ENCODE results near the gene PDE6A. TPM values are rescaled to one million over a fixed set of nuclear protein-coding genes. Genes with fewer than 3 reads are reported as not detected.

PDE6A gene
- total and polyA plus RNA-seq, 2 of the 8 experiments (the other 6 are each of a cell fraction or from before 2014, with no cell fraction given), result not detected

DNA sequence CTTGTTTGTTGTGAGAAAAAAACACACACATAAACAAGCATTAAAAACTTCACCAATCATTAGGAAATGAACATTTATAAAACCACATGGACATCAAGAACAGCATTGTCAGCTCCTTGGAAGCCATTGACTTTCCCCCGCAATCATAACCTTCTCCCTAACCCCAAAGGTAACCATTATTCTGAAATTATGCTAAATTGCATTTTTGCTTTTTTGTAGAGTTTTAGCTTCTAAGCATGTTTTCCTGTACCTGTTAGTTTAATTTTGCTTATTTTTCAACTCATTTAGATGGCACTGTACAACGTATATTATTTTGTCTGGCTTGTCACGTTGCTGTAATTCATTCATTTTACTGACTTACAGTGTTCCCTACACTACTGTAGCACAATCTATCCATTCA, 36.8 kb downstream of the PDE6A start:
- no peaks in the 10 kb centered on the region for H3K27me3 ChIP-seq (replicated peaks in 1 of 4; ENCODE audit: control insufficient read depth in 3 of 4, extremely low read depth in 1 of 4, insufficient read depth in 3 of 4, low read length in 3 of 4)
- H3K23me2 ChIP-seq (ENCODE audit: low read depth, low read length), result no peaks in the 10 kb centered on the region; the same call in 1 of the 2 replicates
- H2BK5ac ChIP-seq (ENCODE audit: low read depth, low read length), result no peak overlapping the region
- no peaks in the 10 kb centered on the region for H3K79me1 ChIP-seq (ENCODE audit: low read depth, low read length)
- H3K4me2 ChIP-seq (ENCODE audit: insufficient read depth in 1 of 2, low read depth in 2 of 2, low read length in 2 of 2), result no peak overlapping the region
- ChIA-PET POLR2A (ENCODE audit: partially characterized antibody) (interaction anchor here (0.8 kb wide), 1 partner anchor 9 kb away, joined by 3 read pairs; no protein-coding TSS in a partner anchor), CTCF (ENCODE audit: partially characterized antibody) (interaction anchor here (0.7 to 1.5 kb wide), 3 partner anchors 8 to 83 kb away, joined by 3 to 4 read pairs (median 3); no protein-coding TSS in a partner anchor)
- H3K18ac ChIP-seq (ENCODE audit: extremely low read depth, low read length), result no peak overlapping the region
- H3K23ac ChIP-seq (ENCODE audit: insufficient read length), result no peak overlapping the region
- H2AFZ ChIP-seq (ENCODE audit: low read length), result no peak overlapping the region
- no peaks in the 10 kb centered on the region for H3K36me3 ChIP-seq (ENCODE audit: control insufficient read depth in 2 of 4, insufficient read depth in 4 of 4, low read length in 3 of 4)
- H4K20me1 ChIP-seq (replicated peaks in 1 of 2; ENCODE audit: control insufficient read depth in 1 of 2, insufficient read depth in 2 of 2, low read length in 2 of 2), result no peaks in the 10 kb centered on the region
- H3K56ac ChIP-seq (replicated peaks; ENCODE audit: insufficient read length, low read depth, low read length), result no peak overlapping the region
- H3K4me3 ChIP-seq (ENCODE audit: extremely low read depth in 1 of 4, insufficient read depth in 2 of 4, low read depth in 3 of 4, low read length in 4 of 4), result no peak overlapping the region
- no peak overlapping the region for H3K27ac ChIP-seq (ENCODE audit: low read depth, low read length)
- H2AK5ac ChIP-seq (ENCODE audit: low read depth, low read length), result no peak overlapping the region
- no peak overlapping the region for H4K8ac ChIP-seq (ENCODE audit: extremely low read depth, insufficient read depth, low read length)
- TF ChIP-seq RFX5 (IDR thresholded peaks at IDR 0.05; ENCODE audit: borderline replicate concordance, low read depth, low read length) (no peak), EGR1 (IDR thresholded peaks at IDR 0.05; ENCODE audit: borderline replicate concordance, low read depth, low read length) (no peak), BCL11A (IDR thresholded peaks at IDR 0.05; ENCODE audit: low read depth in 2 of 2, low read length in 2 of 2) (no peak)
- no peak overlapping the region for H2BK120ac ChIP-seq (replicated peaks; ENCODE audit: low read depth, low read length)
- H3K9me3 ChIP-seq (ENCODE audit: insufficient read depth in 2 of 2, low read depth in 1 of 2, low read length in 1 of 2), result no peaks in the 10 kb centered on the region
- no peaks in the 10 kb centered on the region for H3K4me1 ChIP-seq (replicated peaks in 1 of 4; ENCODE audit: control insufficient read depth in 3 of 4, insufficient read depth in 4 of 4, low read length in 3 of 4)
- H2BK20ac ChIP-seq (ENCODE audit: low read length), result no peak overlapping the region
- no peak overlapping the region for H3K14ac ChIP-seq (ENCODE audit: insufficient read length)
- H2BK15ac ChIP-seq (ENCODE audit: low read length), result no peak overlapping the region
- no peaks in the 10 kb centered on the region for H3K79me2 ChIP-seq (ENCODE audit: control insufficient read depth in 1 of 2, insufficient read depth in 2 of 2, low read length in 2 of 2)
- FAIRE-seq (no peak), DNase-seq (ENCODE audit: low read depth in 1 of 2, low spot score in 2 of 2) (no peak)
- 86% methylated on average over 3 of the region's 3 CpGs; no CpG with 5 or more reads in 1 of the 2 experiments for WGBS, 2 experiments (ENCODE audit: extremely low coverage in 1 of 2, insufficient coverage in 1 of 2, insufficient read length in 1 of 2, insufficient replicate concordance in 2 of 2, low coverage in 1 of 2, low lambda C conversion rate in 2 of 2, missing lambda C conversion rate in 1 of 2)
- H3K9ac ChIP-seq (replicated peaks in 1 of 4; ENCODE audit: extremely low read depth in 1 of 4, low read depth in 3 of 4, low read length in 3 of 4), result no peak overlapping the region
- H4K91ac ChIP-seq (replicated peaks; ENCODE audit: insufficient read length, low read length), result no peak overlapping the region
- H4K5ac ChIP-seq (ENCODE audit: insufficient read length, low read depth, low read length), result no peak overlapping the region
- H2BK12ac ChIP-seq (ENCODE audit: low read depth, low read length), result no peak overlapping the region
- H3K4ac ChIP-seq (replicated peaks; ENCODE audit: insufficient read length, low read depth, low read length), result no peak overlapping the region
